ENCODE data around the gene USP54. TPM values are rescaled to one million over a fixed set of nuclear protein-coding genes. Genes with fewer than 3 reads are reported as not detected.

USP54 gene
- total RNA-seq, 4 donors from 2014 or later: 109 to 168 (median 114) TPM

DNA sequence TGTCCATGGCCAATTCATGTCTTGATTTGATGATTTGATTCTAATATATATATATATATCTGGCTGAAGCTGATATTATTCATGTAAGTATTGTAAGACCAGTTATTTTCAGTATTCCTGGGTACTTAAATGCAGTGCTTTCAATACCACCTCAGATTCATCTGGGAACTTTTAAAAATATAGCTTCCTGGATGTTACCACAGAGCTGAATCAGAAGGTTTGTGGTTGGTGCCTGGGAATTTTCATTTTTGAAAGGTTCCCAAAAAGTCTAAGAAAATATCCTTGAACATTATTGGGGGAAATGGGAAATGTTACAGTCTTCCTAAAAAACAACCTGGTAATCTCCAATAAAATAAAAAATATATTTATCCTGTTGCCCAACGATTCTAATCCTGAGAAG is 84.7 kb downstream of the USP54 start:
- no peaks in the 10 kb centered on the region for H3K9me3 ChIP-seq
- no peak overlapping the region for H3K4me3 ChIP-seq
- peaks cover 0 to 27% (median 8%) of the 10 kb centered on the region in 4 donors for H3K36me3 ChIP-seq
- intact Hi-C loops (cut with DNase I; ENCODE audit: low total_unique reads) (no loop called here), in situ Hi-C loops (cut with MboI; ENCODE audit: low pct_ligation_motif_present in 1 of 4, low pct_unique_long_range_greater_than_20kb in 1 of 4, low sequenced_read_pairs in 3 of 4) (no loop called here)
- WGBS, 2 donors (ENCODE audit: low coverage in 1 of 2): 73 to 88% methylated on average over 1 of the region's 1 CpG
- no peak for DNase-seq
- no peak for TF ChIP-seq CTCF (IDR thresholded peaks at IDR 0.05)
- no peak for TF ChIP-seq EP300 (IDR thresholded peaks at IDR 0.05; ENCODE audit: low read depth)
- no peak for TF ChIP-seq POLR2AphosphoS5 (IDR thresholded peaks at IDR 0.05)
- TF ChIP-seq POLR2A (IDR thresholded peaks at IDR 0.05): no peak
- no peaks in the 10 kb centered on the region for H3K27me3 ChIP-seq
- no peaks in the 10 kb centered on the region for H3K4me1 ChIP-seq
- no peak overlapping the region for H3K27ac ChIP-seq

- Histone ChIP-seq H3K27ac (no peak overlapping the region), H3K4me3 (no peak overlapping the region), H3K27me3 (no peaks in the 10 kb centered on the region), H3K9me3 (no peaks in the 10 kb centered on the region), H3K36me3 (peaks cover 0 to 27% (median 8%) of the 10 kb centered on the region in 4 donors), H3K4me1 (no peaks in the 10 kb centered on the region)
- in situ Hi-C loops (cut with MboI; ENCODE audit: low pct_ligation_motif_present in 1 of 4, low pct_unique_long_range_greater_than_20kb in 1 of 4, low sequenced_read_pairs in 3 of 4): no loop called here
- intact Hi-C loops (cut with DNase I; ENCODE audit: low total_unique reads): no loop called here
- no peak for DNase-seq
- TF ChIP-seq POLR2A (IDR thresholded peaks at IDR 0.05): no peak
- TF ChIP-seq CTCF (IDR thresholded peaks at IDR 0.05): no peak
- TF ChIP-seq POLR2AphosphoS5 (IDR thresholded peaks at IDR 0.05): no peak
- TF ChIP-seq EP300 (IDR thresholded peaks at IDR 0.05; ENCODE audit: low read depth): no peak
These were observed 85.1 kb downstream of the USP54 start for GRCh38 chr10:73506074-73506473.

- intact Hi-C loops (cut with DNase I; ENCODE audit: low total_unique reads): no loop called here
- DNase-seq: no peak
- Histone ChIP-seq H3K9me3 (no peaks in the 10 kb centered on the region), H3K27ac (no peak overlapping the region), H3K27me3 (no peaks in the 10 kb centered on the region), H3K4me3 (no peak overlapping the region), H3K4me1 (no peaks in the 10 kb centered on the region), H3K36me3 (peaks cover 0 to 35% (median 8%) of the 10 kb centered on the region in 4 donors)
- no peak for TF ChIP-seq CTCF (IDR thresholded peaks at IDR 0.05)
- TF ChIP-seq POLR2AphosphoS5 (IDR thresholded peaks at IDR 0.05): no peak
- no peak for TF ChIP-seq POLR2A (IDR thresholded peaks at IDR 0.05)
- TF ChIP-seq EP300 (IDR thresholded peaks at IDR 0.05; ENCODE audit: low read depth): no peak
- WGBS, 2 donors (ENCODE audit: low coverage in 1 of 2): 93 to 100% methylated on average over 1 of the region's 1 CpG
- in situ Hi-C loops (cut with MboI; ENCODE audit: low pct_ligation_motif_present in 1 of 4, low pct_unique_long_range_greater_than_20kb in 1 of 4, low sequenced_read_pairs in 3 of 4): no loop called here
These were observed 88.1 kb downstream of the USP54 start for GRCh38 chr10:73503037-73503436.

DNA sequence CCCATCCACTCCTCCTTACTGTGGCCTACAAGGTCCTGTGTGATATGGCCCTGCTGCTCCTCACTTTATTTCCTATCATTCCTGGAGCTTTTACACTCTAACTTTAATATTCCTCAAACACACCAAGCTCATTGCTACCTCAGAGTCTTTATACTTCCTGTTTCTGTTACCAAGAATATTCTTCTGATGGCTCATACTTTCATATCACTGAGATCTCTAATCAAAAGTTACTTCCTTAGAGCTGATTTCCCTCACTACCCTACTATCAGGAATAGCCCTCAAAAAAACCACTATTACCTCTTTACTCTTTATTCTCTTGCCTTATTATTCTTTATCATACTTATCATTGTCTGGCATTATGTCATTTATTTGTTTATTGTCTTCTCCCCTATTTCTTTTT is 89.5 kb downstream of the USP54 start:
- Histone ChIP-seq H3K4me3 (no peak overlapping the region), H3K9me3 (no peaks in the 10 kb centered on the region), H3K27ac (no peak overlapping the region), H3K4me1 (peaks cover under 1 to 2% (median 2%) of the 10 kb centered on the region in 4 donors), H3K36me3 (peaks cover 0 to 35% (median 8%) of the 10 kb centered on the region in 4 donors), H3K27me3 (no peaks in the 10 kb centered on the region)
- in situ Hi-C loops (cut with MboI; ENCODE audit: low pct_ligation_motif_present in 1 of 4, low pct_unique_long_range_greater_than_20kb in 1 of 4, low sequenced_read_pairs in 3 of 4): no loop called here
- intact Hi-C loops (cut with DNase I; ENCODE audit: low total_unique reads): no loop called here
- DNase-seq: no peak
- TF ChIP-seq POLR2A (IDR thresholded peaks at IDR 0.05): no peak
- TF ChIP-seq POLR2AphosphoS5 (IDR thresholded peaks at IDR 0.05): no peak
- TF ChIP-seq EP300 (IDR thresholded peaks at IDR 0.05; ENCODE audit: low read depth): no peak
- TF ChIP-seq CTCF (IDR thresholded peaks at IDR 0.05): no peak
